IPS-NIHi7 (cell line): ENCODE data around the gene ARHGAP22.

ENCODE experiments used
- DNase-seq: peaks from one replicate; pipeline ENCODE4 v3.0.0; 2012; ENCODE audit warnings: mixed read lengths; ENCODE audit errors: extremely low spot score

The ARHGAP22 gene

GRCh38 chr10:48463318-48464003 is 141.4 kb downstream of the ARHGAP22 start:
- DNase-seq: peak; percentile 51

- no peak for DNase-seq
Observed at GRCh38 chr10:48462482-48463020, 142.3 kb downstream of the ARHGAP22 start.

- DNase-seq: no peak
Observed at GRCh38 chr10:48461623-48462481, 143.0 kb downstream of the ARHGAP22 start.

- no peak for DNase-seq
Observed at GRCh38 chr10:48460182-48460581, 144.7 kb downstream of the ARHGAP22 start.

- DNase-seq: peak; percentile 60
Observed at GRCh38 chr10:48459270-48460150, 145.4 kb downstream of the ARHGAP22 start.

- DNase-seq: no peak
Observed at GRCh38 chr10:48458662-48459048, 146.2 kb downstream of the ARHGAP22 start.

GRCh38 chr10:48457949-48458661 is 146.8 kb downstream of the ARHGAP22 start:
- no peak for DNase-seq

GRCh38 chr10:48456808-48457761 is 147.8 kb downstream of the ARHGAP22 start:
- no peak for DNase-seq

- peak; percentile 29 for DNase-seq
Observed at GRCh38 chr10:48456361-48456804, 148.5 kb downstream of the ARHGAP22 start.

GRCh38 chr10:48455392-48456151 is 149.3 kb downstream of the ARHGAP22 start:
- DNase-seq: no peak

GRCh38 chr10:48455055-48455391 is 149.8 kb downstream of the ARHGAP22 start:
- DNase-seq: no peak

- DNase-seq: no peak
Observed at GRCh38 chr10:48454302-48455054, 150.4 kb downstream of the ARHGAP22 start.

GRCh38 chr10:48453451-48454301 is 151.2 kb downstream of the ARHGAP22 start:
- no peak for DNase-seq

GRCh38 chr10:48452879-48453412 is 151.9 kb downstream of the ARHGAP22 start:
- DNase-seq: no peak

GRCh38 chr10:48451969-48452878 is 152.6 kb downstream of the ARHGAP22 start:
- DNase-seq: no peak
